GM12878 (cell line): ENCODE results near the gene CRB2. TPM values are rescaled to one million over a fixed set of nuclear protein-coding genes. Genes with fewer than 3 reads are reported as not detected.
A peak's percentile ranks its signal among the peaks of the same experiment; 100 is the strongest.

Source experiments
- ASH2L ChIP-seq: fragments of 300-600, 200-600 bp; sonication (generic); IDR thresholded peaks from 2 replicates; pipeline ENCODE4 v1.6.1; 2017; ENCODE audit warnings: low read depth, mild to moderate bottlenecking, borderline replicate concordance
- CHD4 ChIP-seq: fragments of 200-600 bp; sonication (generic); IDR thresholded peaks from 2 replicates; pipeline ENCODE4 v1.6.1; 2016; ENCODE audit warnings: mild to moderate bottlenecking
- CREB1 ChIP-seq: IDR thresholded peaks from 2 replicates; pipeline ENCODE4 v1.6.1; 2012; ENCODE audit warnings: low read depth, mild to moderate bottlenecking, inconsistent platforms
- CUX1 ChIP-seq: IDR thresholded peaks from 2 replicates; pipeline ENCODE4 v1.6.1; 2012; ENCODE audit warnings: improper control_type of control experiment, low read depth, low read length; ENCODE audit not compliant: insufficient replicate concordance
- ELK1 ChIP-seq: IDR thresholded peaks from 2 replicates; pipeline ENCODE4 v1.6.1; 2012; ENCODE audit warnings: low read depth, low read length, improper control_type of control experiment
- HDGF ChIP-seq: fragments of 450-650 bp; IDR thresholded peaks from 2 replicates; pipeline ENCODE4 v1.6.1; 2016; ENCODE audit warnings: antibody characterized with exemption
- JUND ChIP-seq: IDR thresholded peaks from 2 replicates; pipeline ENCODE4 v1.6.1; 2012; ENCODE audit warnings: low read depth, mild to moderate bottlenecking, low read length, improper control_type of control experiment, moderate library complexity
- NFIC ChIP-seq: IDR thresholded peaks from 2 replicates; pipeline ENCODE4 v1.6.1; 2012; ENCODE audit warnings: low read depth, mild to moderate bottlenecking, inconsistent platforms, low read length, moderate library complexity
- NFYB ChIP-seq: IDR thresholded peaks from 2 replicates; pipeline ENCODE4 v1.6.1; 2011; ENCODE audit warnings: low read depth, mild to moderate bottlenecking, low read length, improper control_type of control experiment, moderate library complexity; ENCODE audit not compliant: insufficient read depth
- PAX5 ChIP-seq: IDR thresholded peaks from 2 replicates; pipeline ENCODE4 v1.6.1; 2011; ENCODE audit warnings: low read depth, low read length, borderline replicate concordance
- POU2F2 ChIP-seq: IDR thresholded peaks from 3 replicates; pipeline ENCODE4 v1.6.1; 2011; ENCODE audit warnings: low read depth, mild to moderate bottlenecking, low read length, borderline replicate concordance
- RBBP5 ChIP-seq: fragments of 200-600 bp; sonication (generic); conservative IDR thresholded peaks from 2 replicates; pipeline ENCODE4 v1.6.1; 2016
- SIX5 ChIP-seq: IDR thresholded peaks from 2 replicates; pipeline ENCODE4 v1.6.1; 2011; ENCODE audit warnings: mild to moderate bottlenecking, low read depth, low read length, moderate library complexity; ENCODE audit not compliant: severe bottlenecking
- STAT1 ChIP-seq: fragments of 450-650 bp; conservative IDR thresholded peaks from 2 replicates; pipeline ENCODE4 v1.6.1; 2014; ENCODE audit warnings: antibody characterized with exemption, mild to moderate bottlenecking
- USF1 ChIP-seq: IDR thresholded peaks from 2 replicates; pipeline ENCODE4 v1.6.1; 2011; ENCODE audit warnings: borderline replicate concordance, low read depth, mild to moderate bottlenecking, moderate library complexity, mixed read lengths, low read length; ENCODE audit not compliant: insufficient read depth; ENCODE audit errors: extremely low read length
- ZBTB4 ChIP-seq: fragments of 450-650 bp; formaldehyde crosslinking; IDR thresholded peaks from 2 replicates; pipeline ENCODE4 v1.4.0; 2022; ENCODE audit warnings: mild to moderate bottlenecking, moderate library complexity
- ZSCAN29 ChIP-seq: fragments of 450-650 bp; IDR thresholded peaks from 2 replicates; pipeline ENCODE4 v1.6.1; 2017; ENCODE audit warnings: mild to moderate bottlenecking, moderate library complexity
- polyA plus RNA-seq, 11 experiments: library from polyadenylated mRNA; depleted of rRNA in 4 of 11; unstranded in 6 of 11; stranded (reverse) in 5 of 11; fragments of >200 nt; fragmentation: Nextera tagmentation in 4 of 11; fragmentation: Illumina TruSeq in 1 of 11; extraction: Ambion mirVana in 4 of 11; extraction: Trizol in 1 of 11; gene quantifications; 1 replicate in 1 of 11; 2 replicates in 10 of 11; pipeline versions ENCODE4 v1.2.1 to v1.2.3, GENCODE V29; 2011 to 2016; ENCODE audit warnings: inconsistent platforms in 2 of 11, missing spikeins in 2 of 11, low read depth in 1 of 11
- total RNA-seq, 4 experiments: library from RNA; depleted of rRNA in 3 of 4; stranded (reverse); fragments of >200 nt in 3 of 4; fragmentation: Illumina TruSeq in 1 of 4; extraction: Trizol in 1 of 4; gene quantifications; 2 replicates each; pipeline versions ENCODE4 v1.2.1 to v1.2.3, GENCODE V29; 2013 to 2021

CRB2 gene
- total and polyA plus RNA-seq, 10 of the 15 experiments (the other 5 are each of a cell fraction or from before 2014, with no cell fraction given) = 0.01 to 0.80 (median 0.23) TPM; not detected in 3

GRCh38 chr9:123344192-123344949 is 11.6 kb upstream of the CRB2 start (continued):
- TF ChIP-seq PAX5 (0 out of 2 replicates have a peak, but pooled peaks have one; percentile 8), CREB1 (no peak), RBBP5 (no peak), ZBTB4 (CRISPR knock-in tag) (no peak), SIX5 (no peak), CHD4 (no peak), ELK1 (no peak), USF1 (no peak), ASH2L (no peak), HDGF (no peak), STAT1 (no peak), NFYB (no peak), CUX1 (no peak), POU2F2 (no peak), ZSCAN29 (no peak), JUND (no peak), NFIC (no peak)
